ENCODE data around the gene ERI3.

The ERI3 gene

DNA sequence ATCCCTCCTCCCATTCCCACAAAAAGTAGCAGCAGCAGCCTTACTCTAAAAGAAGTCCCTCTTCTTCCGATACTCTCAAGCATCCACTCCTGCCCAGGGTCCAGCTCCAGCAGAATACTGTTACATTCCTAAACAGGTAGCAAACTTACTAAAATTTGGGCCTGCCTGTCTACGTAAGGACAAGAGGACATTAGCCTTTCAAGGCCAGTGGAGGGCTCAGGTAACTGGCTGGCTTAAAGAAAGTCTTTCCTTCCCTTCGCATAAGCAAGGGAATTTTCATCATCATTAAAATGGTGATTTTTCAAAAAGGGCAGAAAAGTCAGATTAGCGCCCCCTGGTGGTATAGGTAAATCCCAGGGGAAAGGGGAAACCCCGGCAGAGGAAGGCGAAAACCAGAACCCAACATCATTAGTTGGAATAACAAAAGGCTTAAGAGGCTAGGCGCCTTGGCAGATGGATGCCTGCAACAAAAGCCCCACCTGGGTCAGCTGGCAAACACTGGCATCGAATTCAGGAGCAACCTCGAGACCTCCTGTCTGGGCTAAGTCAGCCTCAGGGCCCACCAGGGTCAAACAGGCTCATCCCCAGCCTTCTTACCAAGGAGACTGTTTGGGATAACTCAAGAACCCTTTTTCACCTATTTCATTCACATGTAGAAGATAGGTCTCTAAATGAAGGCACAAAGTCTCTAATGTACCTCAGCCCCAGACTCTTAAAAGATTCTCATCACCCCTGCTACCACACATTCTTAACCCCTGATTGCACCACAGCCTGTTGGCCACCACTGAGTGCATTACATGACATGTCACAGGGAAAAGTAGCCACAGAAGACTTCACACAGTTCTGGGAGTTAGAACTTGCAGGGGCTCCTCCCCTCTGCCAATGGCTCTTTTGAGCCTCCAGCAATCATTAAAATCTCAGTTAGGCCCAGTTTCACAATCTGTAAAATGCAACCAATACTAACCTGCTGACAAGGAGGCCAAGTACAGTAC is 36.7 kb downstream of the ERI3 start:
- DNase-seq (ENCODE audit: low read depth in 1 of 2, low spot score in 1 of 2), result peak; percentile 6 to 60

DNA sequence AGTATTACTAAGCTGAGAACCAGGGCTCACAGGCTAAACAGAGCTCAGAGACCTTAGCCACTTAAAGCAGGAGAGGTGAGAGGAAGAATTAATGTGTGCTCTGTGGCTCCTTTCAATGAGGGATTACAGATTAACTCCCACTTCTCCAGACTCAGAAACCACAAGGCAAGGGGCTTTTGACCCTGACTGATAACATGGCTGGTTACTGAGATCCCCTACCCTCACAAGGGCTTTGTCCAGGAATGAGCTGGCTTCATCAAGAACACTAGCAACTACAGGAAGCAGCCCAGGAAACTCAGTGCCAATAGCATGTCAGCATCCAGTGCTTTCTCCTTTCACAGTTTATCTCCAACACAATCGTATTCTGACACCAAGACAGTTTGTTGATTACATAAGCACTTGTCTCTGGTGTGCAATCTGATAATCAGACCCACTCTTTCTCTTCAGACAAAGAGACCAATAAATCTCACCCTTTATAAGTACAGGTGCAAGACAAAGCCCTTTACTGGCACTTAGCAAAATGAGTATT is 38.8 kb downstream of the ERI3 start:
- DNase-seq (ENCODE audit: low read depth in 1 of 2, low spot score in 1 of 2), result no peak

DNA sequence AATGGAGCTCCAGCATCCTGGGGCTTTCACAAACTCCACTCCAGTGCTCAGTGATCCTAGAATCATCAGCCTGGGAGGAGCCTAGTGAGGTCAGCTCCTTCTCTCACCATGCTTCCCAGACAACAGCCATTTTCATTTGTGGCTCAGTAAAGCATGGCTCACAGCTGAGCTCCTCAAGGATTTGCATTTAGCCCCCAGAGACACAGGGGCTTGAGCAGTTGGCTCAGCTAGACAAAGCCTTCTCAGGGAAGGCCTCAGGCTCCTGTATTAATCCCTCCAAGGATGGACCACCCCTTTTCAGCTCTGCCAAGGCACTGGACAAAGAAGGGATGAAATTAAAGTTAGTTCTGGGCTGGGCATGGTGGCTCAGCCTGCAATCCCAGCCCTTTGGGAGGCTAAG is 39.5 kb downstream of the ERI3 start:
- no peak for DNase-seq (ENCODE audit: low read depth in 1 of 2, low spot score in 1 of 2)

DNA sequence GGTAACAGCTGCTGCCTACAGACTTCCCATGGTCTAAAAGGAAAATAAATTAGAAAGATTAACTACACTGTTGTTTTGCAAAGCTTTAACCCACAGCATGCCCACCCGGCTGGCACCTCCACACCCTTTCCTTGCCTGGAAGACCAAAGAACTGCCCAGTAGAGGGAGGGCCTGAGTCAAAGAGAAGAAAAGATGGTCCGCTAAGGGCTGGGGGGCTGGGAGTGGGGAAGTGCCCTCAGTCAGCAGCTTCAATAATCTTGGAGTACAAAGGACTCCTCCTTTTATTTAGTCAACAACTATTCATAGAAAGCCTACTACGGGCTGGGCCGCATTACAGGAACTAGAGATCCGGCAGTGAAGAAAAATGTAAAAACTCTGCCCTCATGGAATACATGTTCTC is 40.6 kb downstream of the ERI3 start:
- no peak for DNase-seq (ENCODE audit: low read depth in 1 of 2, low spot score in 1 of 2)

DNA sequence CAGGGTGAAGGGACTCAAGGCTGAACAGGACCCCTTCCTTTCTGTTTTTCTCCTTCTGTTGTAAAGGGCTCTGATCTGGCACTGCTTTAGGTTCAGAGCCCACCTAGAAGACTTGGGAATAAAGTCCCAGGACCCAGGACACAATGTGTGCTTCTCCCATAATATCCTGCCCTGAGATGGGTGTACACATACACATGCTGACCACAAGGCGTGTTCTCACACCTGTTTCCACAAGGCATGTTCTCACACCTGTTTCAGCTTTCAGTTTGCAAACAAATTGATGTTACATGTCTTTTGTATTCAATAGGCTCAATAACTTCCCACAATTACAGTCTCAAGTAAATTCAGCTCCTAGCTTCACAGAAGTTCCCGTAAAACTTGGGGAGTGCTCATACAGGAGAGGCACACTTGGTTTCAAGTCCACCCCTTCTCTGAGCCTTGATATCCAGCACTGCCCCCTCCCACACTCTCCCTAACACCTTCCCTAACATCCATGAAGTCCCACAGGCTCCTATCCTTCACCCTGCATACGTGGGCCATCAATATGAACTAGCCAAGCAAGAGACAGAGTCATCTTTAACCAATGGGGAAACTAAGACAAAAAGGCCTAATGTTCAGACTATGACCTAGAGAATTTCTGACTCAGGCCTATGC is 41.7 kb downstream of the ERI3 start:
- DNase-seq (ENCODE audit: low read depth in 1 of 2, low spot score in 1 of 2), result no peak

DNA sequence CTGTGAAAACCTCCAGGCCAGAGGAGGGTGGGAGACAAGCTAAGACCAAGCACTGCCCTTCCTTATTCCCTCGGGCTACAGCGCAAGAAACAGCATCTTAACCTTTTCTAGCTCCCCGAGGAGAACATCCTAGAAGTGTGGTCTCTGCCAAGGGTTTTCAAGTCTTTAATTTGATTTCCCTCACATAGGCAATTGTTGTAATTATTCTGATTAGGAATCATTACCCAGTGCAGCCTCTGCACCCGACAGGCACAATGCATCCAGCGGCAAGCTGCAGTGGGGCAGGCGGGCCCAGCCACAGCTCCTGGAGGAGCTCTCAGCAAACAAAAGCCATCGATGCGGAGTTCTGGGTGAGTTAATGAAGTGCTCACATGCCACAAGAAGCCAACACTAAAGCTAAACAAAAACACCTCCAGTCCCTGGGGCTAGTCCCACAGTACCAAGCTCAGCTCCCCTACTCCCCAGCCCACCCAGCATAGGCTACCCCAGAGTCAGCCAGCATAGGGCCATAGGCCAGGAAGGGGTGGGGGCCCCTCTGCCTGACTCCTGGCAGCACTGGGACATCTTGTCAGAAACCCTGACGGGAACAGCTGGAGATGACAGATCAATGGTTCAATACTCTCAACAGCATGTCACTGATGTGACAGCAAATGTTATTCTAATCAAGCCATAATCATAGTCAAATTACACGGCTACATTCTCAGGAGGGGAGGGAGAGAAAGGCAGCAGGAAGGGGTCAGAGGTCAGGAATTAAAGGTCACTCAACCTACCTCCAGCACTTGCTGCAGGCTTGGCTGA is 42.5 kb downstream of the ERI3 start:
- no peak for DNase-seq (ENCODE audit: low read depth in 1 of 2, low spot score in 1 of 2)

DNA sequence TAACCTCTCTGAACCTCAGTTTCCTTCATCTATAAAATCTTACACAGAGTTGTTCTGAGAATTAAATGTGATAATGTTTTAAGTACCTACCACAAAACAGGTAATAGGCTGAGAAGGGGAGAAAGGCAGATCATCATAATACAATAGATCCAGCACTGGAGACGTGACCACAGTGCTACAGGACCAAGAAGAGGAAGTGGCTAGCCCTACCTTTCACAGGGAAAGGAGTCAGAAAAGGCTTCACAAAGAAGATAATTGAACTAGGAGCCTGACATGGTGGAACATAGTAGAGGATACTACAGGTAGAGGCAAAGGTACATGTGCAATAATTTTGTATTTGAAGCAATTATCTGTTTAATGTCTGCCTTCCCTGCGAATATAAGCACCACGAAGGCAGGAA is 45.1 kb downstream of the ERI3 start:
- DNase-seq (ENCODE audit: low read depth in 1 of 2, low spot score in 1 of 2), result no peak

DNA sequence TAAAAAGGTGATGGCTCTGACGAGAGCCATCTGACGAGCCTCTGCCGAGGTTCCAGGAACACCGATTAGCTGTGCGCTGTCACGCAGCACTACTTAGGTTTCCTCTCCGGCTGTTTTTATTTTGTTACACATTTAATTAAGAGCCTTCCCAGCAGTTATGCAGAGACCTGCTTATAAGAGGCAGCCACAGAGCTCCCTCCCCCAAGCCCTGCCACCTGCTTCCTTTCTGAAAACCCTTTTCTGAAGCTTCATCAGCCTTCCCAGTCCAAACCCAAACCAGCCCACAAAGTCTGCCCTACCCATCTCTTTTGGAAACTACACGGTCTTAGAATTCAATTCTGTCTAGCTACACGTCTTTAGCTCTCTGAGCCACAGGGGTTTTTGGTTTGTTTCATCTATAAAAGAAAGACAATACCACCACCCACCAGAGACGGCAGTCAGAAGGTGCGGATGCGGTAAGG is 49.1 kb downstream of the ERI3 start:
- DNase-seq (ENCODE audit: low read depth in 1 of 2, low spot score in 1 of 2), result peak in 1 of 2 donors; percentile 2

DNA sequence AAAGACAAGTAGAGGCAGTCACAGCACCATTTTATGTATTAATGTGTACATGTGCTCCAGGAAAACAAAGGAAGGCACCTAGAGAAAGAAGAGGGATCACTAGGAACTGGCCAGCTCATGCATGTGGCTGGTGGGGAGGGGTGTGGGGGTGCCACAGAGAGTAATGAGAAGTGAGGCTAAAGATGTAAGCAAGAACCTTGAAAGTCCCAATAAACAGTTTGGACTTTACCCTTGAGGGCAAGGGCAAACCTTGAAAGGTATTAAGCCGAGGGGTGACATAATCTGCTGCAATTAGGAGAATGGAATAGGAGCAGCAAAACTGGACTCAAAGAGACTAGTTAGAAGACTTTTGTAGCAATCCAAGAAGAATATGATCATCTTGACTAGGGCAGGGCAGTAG is 51.5 kb downstream of the ERI3 start:
- DNase-seq (ENCODE audit: low read depth in 1 of 2, low spot score in 1 of 2), result no peak

DNA sequence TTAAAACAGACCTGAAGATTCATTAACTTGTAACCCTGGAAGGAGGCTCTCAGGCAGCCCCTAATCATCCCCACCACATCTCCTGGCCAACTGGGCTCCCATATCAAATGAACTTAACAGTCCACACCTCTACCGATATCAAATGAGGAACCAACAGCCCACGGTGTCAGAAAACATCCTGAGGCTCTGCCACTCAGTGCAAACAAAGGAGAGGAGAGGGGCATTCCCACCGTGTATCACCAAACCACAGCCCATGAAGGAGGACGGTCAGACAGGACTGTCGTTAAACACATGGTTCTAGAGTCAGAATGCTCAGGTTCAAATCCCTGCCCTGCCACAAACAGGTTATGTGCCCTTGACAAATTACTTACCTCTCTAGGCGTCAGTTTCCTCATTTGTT is 52.5 kb downstream of the ERI3 start:
- DNase-seq (ENCODE audit: low read depth in 1 of 2, low spot score in 1 of 2), result no peak

DNA sequence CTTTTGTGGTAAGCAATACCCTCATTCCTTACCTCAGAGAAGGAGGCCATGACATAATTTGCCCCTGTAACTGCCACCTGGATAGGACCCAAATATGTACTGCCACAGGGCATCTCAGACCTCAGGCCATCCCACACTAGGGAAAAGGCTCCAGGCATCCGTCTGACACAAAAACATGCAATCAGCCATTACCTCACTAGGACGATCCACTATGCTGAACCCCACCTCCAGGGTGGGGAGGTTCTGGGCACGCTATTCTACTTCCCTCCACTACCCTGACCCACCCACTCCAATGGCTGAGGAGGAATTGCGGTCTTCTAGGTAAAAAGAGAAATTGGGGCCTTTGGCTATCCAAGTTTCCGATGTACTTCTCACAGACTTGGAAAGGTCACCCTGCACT is 53.6 kb downstream of the ERI3 start:
- DNase-seq (ENCODE audit: low read depth in 1 of 2, low spot score in 1 of 2), result no peak

DNA sequence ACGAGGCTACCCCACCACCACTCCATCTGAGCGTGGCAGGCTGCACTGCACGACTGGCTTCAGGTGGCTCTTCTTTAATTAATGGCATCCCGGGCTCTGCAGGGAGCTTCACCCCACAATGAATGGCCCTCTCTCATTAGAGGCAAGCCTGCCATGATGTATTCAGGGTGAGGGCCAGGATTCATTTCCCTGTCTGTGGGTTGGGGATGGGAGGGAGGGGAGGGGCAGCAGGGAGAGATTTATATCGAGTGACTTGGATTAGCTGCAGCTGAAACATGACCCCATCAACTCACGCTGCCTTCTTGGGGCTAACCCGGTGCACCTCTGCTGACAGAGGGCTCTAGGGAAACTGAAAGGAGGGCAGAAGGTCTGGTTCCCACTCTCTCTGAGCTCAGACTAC is 54.2 kb downstream of the ERI3 start:
- DNase-seq (ENCODE audit: low read depth in 1 of 2, low spot score in 1 of 2), result no peak

DNA sequence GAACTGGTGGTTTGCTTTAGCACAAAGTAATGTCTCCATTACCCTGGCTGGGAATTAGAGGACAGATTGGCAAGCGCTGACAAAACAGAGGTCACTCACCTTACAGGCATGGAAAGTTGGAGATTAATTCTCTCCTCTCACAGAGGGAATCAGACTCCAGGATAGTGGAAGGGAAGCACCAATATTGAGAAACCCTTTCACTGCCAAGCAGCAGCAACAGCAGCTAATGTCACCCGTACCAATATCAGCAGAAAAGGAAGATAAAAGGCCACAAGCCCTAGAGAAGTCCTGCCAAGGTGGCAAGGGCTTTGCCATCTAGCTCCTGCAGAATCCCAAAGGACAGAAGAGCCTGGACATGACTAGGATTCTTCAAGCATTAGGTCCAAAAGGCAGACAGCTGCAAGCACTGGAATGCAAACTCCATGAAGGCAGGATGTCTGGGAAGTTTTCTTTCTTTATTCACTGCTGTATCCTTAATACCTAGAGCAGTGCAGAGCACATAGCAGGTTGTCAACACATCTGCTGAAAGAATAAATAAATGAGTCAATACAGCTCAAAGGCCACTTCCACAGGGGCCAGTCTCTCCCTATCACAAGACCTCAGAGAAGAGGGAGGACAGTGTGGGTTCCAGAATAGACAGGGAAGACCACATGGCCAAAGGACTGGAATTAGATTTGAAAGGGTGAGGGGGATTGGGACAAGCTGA is 57.2 kb downstream of the ERI3 start:
- DNase-seq (ENCODE audit: low read depth in 1 of 2, low spot score in 1 of 2), result no peak

DNA sequence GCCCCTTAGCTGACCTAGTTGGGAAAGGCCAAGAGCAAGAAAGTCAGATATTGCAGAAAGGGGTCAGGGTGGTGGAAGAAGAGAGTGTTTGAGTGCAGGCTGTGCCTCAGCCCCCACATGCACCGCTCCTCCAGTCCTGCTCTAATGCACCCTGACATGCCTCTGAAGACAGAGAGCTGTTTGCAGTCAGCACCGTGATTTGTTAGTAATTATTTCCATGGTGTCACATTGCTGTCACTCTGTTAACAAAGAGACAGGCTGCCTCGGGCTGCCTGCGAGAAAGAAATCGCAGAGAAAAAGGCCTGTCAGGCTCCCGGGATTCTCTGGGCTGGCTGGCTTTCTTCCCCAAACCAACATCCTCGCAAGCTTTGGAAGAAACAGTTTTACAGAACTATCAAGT is 58.3 kb downstream of the ERI3 start:
- no peak for DNase-seq (ENCODE audit: low read depth in 1 of 2, low spot score in 1 of 2)

DNA sequence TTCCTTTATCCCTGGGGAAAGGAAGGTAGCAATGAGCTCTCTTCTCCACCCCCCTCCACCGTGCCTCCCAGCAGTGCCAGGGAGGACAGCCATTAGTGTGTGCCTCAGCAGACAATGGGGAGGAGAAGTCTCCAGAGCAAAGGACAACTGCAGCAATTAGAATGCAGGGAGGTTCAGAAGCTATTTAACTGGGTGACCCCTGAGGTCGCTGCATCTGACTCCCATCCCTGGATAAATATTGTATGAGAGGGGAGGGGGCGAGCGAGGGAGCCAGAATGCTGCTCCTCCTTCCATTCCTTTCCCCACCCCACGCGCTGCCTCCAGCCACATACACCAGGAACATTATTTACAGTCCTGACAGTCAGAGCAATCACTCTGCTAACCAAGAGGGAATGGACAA is 59.0 kb downstream of the ERI3 start:
- DNase-seq (ENCODE audit: low read depth in 1 of 2, low spot score in 1 of 2), result no peak

DNA sequence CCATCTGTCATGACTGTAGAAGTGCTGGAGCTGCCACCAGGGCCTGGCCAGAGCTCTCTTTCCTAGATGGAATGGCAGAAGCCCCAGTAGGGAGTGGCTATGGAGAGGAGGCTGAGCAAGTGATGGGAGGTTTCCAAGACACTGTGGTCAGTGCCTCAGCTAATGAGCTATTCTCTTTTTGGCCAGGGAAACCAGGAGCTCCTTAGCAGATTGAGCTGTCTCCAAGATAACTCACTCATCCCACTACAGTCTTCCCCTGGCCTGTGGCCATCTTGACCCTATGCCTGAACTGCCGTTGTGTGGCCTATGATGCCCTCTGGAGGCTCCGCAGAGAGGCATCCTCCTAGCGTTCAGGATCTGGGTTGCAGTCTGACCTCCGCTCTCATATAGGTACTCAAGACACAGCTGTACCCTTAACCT is 60.5 kb downstream of the ERI3 start:
- no peak for DNase-seq (ENCODE audit: low read depth in 1 of 2, low spot score in 1 of 2)

DNA sequence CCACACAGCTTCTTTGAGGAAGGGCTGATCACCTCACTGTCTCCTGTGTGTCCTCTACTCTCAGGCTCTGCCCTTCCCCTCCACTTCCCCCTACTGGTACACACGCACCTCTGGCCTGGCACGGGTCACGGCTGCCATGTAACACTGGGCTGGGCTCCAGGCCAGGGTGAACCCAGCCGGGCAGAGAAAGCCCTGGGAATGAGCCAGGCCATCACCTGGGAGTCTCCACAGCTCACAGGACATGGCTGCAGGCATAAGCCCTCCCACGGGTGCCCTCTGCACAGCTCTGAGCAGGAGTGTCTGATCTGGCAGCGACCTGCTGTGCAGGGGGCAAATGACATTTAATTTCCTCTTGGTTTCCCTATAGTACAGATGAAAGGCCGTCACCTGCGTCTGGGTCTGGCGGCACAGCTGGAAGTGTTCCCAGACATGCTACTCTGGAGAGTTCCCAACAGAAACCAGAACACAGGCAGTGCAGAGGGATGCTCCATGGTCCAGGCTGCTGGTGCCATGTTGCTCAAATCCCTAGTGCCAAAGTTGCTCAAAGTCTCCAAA is 61.2 kb downstream of the ERI3 start:
- DNase-seq (ENCODE audit: low read depth in 1 of 2, low spot score in 1 of 2), result no peak

DNA sequence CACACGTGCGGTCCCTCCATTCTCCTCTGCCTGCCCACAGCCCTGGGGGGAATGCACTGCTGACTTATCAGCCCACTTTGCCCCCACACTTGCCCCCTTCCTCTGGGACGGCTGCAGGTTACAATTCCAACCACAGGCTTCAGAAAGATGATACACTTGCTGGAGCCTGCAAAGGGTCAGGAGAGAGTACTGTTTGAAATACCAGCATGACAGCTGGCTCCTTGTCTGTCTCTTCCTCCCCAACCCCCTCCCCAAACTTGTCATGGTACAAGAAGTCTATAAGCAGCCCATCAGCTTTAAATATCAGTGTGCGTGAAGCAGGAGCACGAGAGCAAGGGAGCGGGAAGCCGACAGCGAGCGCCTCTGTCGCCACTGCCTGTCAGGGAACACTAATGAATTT is 62.4 kb downstream of the ERI3 start:
- DNase-seq (ENCODE audit: low read depth in 1 of 2, low spot score in 1 of 2), result no peak

DNA sequence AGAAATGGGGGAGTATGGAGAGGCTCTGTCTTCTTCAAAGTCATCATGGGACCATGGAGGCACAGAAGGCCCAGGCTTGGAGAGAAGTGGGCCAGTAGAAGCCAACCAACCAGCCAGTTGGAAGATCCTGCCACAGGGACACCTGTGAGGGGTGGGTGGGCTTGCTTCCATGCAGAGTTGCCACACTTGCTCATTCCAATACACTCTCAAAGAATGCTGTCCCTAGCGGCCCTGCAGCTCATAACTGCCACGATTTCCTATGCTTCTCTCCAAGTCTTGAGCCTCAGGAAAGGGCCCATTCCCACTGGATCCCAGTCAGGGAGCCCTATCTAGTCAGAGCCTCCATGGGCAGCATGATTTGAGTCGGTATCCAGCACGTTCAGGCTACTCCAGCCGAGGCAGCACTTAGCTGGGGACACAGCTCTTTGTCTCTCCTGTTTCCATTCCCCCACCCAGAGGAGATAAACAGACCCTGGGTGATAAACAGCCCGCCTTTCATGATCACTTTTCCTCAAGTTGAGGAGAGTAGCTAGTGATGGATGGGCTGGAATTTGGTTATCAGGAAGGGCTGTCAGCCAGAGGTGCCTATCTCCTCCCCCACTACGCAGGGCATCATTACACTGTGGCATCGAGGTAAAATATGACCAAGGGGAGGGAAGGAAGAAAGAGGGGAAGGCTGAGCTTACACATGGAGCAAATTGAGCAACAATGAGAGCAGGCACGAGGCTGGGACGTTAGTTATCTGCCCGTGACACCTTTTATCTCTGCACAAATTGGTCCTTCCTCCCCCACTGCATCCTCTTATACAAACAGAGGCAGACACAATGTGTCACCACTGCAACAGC is 64.6 kb downstream of the ERI3 start:
- no peak for DNase-seq (ENCODE audit: low read depth in 1 of 2, low spot score in 1 of 2)

DNA sequence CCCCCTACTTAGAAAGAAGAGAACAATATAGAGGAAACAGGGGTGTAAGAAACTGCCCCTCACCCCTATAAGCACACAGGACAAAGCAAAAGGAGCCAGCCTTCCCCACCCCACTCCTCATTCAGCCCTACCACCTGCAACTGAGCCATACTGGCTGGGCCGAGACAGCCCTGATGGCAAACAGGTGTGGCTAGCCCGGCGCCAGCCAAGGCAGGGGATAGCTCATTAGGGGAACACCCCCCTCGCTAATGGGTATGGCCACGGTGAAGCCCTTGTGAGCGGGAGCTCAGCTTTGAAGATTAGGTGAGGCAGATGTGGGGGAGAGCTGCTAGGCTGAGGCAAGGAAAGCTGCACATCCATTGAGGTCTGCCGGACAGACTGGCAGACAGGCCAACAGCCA is 65.5 kb downstream of the ERI3 start:
- DNase-seq (ENCODE audit: low read depth in 1 of 2, low spot score in 1 of 2), result no peak

All from activated CD4-positive, alpha-beta T cell treated with anti-CD3 and anti-CD28 coated beads, Interleukin-2, amount 50 U/mL, for 24 hours (primary cell).